GM06990 (cell line): Measurements from ENCODE around the gene RBMS1.

Experiments
- DNase-seq: peaks from one replicate; pipeline ENCODE4 v3.0.0-alpha.2; 2011; ENCODE audit not compliant: insufficient read length; ENCODE audit errors: extremely low read depth
- H3K27me3 ChIP-seq: replicated peaks from 2 replicates; pipeline ENCODE4 v1.6.0; 2011; ENCODE audit warnings: low read length; ENCODE audit not compliant: control insufficient read depth, insufficient read depth
- H3K36me3 ChIP-seq: 2 replicates; pipeline ENCODE4 v1.5.1; 2011; ENCODE audit warnings: low read length; ENCODE audit not compliant: control insufficient read depth, insufficient read depth
- H3K4me3 ChIP-seq: replicated peaks from 2 replicates; pipeline ENCODE4 v1.5.1; 2011; ENCODE audit warnings: low read depth, mild to moderate bottlenecking, control low read depth, low read length
- CTCF ChIP-seq: IDR thresholded peaks from 2 replicates; pipeline ENCODE4 v1.5.1; 2011; ENCODE audit warnings: low read length, control low read depth, mild to moderate bottlenecking, inconsistent platforms; ENCODE audit not compliant: insufficient read depth, poor library complexity, severe bottlenecking

Gene RBMS1

GRCh38 chr2:160267022-160267421 lies 226.6 kb downstream of the RBMS1 start:
- TF ChIP-seq CTCF: no peak
- Histone ChIP-seq H3K36me3 (no peaks in the 10 kb centered on the region), H3K27me3 (peaks cover 1% of the 10 kb centered on the region), H3K4me3 (no peak overlapping the region)
- DNase-seq: no peak

- no peak for TF ChIP-seq CTCF
- Histone ChIP-seq H3K27me3 (peaks cover 1% of the 10 kb centered on the region), H3K36me3 (no peaks in the 10 kb centered on the region), H3K4me3 (no peak overlapping the region)
- DNase-seq: peak; percentile 17
These were observed 227.5 kb downstream of the RBMS1 start for GRCh38 chr2:160266037-160266551.

GRCh38 chr2:160264308-160264707 lies 229.3 kb downstream of the RBMS1 start:
- Histone ChIP-seq H3K27me3 (peaks cover 1% of the 10 kb centered on the region), H3K4me3 (no peak overlapping the region), H3K36me3 (no peaks in the 10 kb centered on the region)
- DNase-seq: no peak
- TF ChIP-seq CTCF: no peak

- no peaks in the 10 kb centered on the region for H3K36me3 ChIP-seq
- H3K4me3 ChIP-seq: no peak overlapping the region
- no peak for DNase-seq
- H3K27me3 ChIP-seq: peaks cover 1% of the 10 kb centered on the region; the same call in 1 of the 2 replicates
- TF ChIP-seq CTCF: no peak
These were observed 231.9 kb downstream of the RBMS1 start for GRCh38 chr2:160261732-160262131.

GRCh38 chr2:160258492-160258805 lies 235.2 kb downstream of the RBMS1 start:
- Histone ChIP-seq H3K4me3 (no peak overlapping the region), H3K36me3 (no peaks in the 10 kb centered on the region), H3K27me3 (peaks cover 1% of the 10 kb centered on the region; the same call in 1 of the 2 replicates)
- no peak for DNase-seq
- TF ChIP-seq CTCF: no peak
